GM23338 (cell line): Measurements from ENCODE around the gene CDCA7. TPM values are rescaled to one million over a fixed set of nuclear protein-coding genes. Genes with fewer than 3 reads are reported as not detected.
"Not testable (repeated sequence)": the region's sequence is repeated elsewhere in the genome, so short reads cannot be mapped to it uniquely, and the experiment has no call there.

Source experiments
- ATAC-seq: fragments of 200-7000 bp; cut with Tn5 transposase; 3 replicates; pipeline ENCODE4 v1.9.1; 2020
- DNase-seq: peaks from one replicate; pipeline ENCODE4 v3.0.0-alpha.2; 2015; ENCODE audit warnings: low spot score
- H2AFZ ChIP-seq: fragments of 200-600 bp; sonication (generic); 2 replicates; pipeline ENCODE4 v1.8.0; 2016; ENCODE audit warnings: antibody characterized with exemption, mild to moderate bottlenecking, moderate library complexity
- H3F3A ChIP-seq: fragments of 200-600 bp; sonication (generic); replicated peaks from 2 replicates; pipeline ENCODE4 v1.8.0; 2017; ENCODE audit warnings: antibody characterized with exemption, mixed run types, low read depth
- H3K27ac ChIP-seq: fragments of 200-600 bp; sonication (generic); 2 replicates; pipeline ENCODE4 v1.6.1; 2016; ENCODE audit warnings: low read depth
- H3K27me3 ChIP-seq: fragments of 200-600 bp; sonication (generic); 2 replicates; pipeline ENCODE4 v1.8.0; 2016; ENCODE audit warnings: mild to moderate bottlenecking, mixed run types, moderate library complexity; ENCODE audit not compliant: insufficient read depth
- H3K36me3 ChIP-seq: fragments of 200-600 bp; sonication (generic); 2 replicates; pipeline ENCODE4 v1.8.0; 2016; ENCODE audit warnings: mild to moderate bottlenecking; ENCODE audit not compliant: insufficient read depth
- H3K4me1 ChIP-seq: fragments of 200-600 bp; sonication (generic); 2 replicates; pipeline ENCODE4 v1.8.0; 2016; ENCODE audit warnings: mild to moderate bottlenecking, moderate library complexity; ENCODE audit not compliant: insufficient read depth
- H3K4me2 ChIP-seq: fragments of 200-600 bp; sonication (generic); 2 replicates; pipeline ENCODE4 v1.7.1; 2017; ENCODE audit warnings: mixed run types
- H3K4me3 ChIP-seq: fragments of 200-600 bp; sonication (generic); 2 replicates; pipeline ENCODE4 v1.6.1; 2016; ENCODE audit warnings: mixed run types
- H3K79me2 ChIP-seq: fragments of 200-600 bp; sonication (generic); replicated peaks from 2 replicates; pipeline ENCODE4 v1.8.0; 2017; ENCODE audit warnings: mild to moderate bottlenecking; ENCODE audit not compliant: insufficient read depth
- H3K9me2 ChIP-seq: fragments of 200-600 bp; sonication (generic); 2 replicates; pipeline ENCODE4 v1.8.0; 2017; ENCODE audit not compliant: insufficient read depth
- H4K20me1 ChIP-seq: fragments of 200-600 bp; sonication (generic); replicated peaks from 2 replicates; pipeline ENCODE4 v1.8.0; 2017; ENCODE audit warnings: mild to moderate bottlenecking; ENCODE audit not compliant: insufficient read depth
- H3K27ac Mint-ChIP-seq: 2 replicates; pipeline ENCODE4 v1.8.0; 2020; ENCODE audit warnings: inconsistent platforms, mild to moderate bottlenecking, moderate library complexity, mixed read lengths
- H3K27me3 Mint-ChIP-seq: 3 replicates; pipeline ENCODE4 v1.8.0; 2022; ENCODE audit warnings: low read depth, mild to moderate bottlenecking, moderate library complexity, mixed read lengths, inconsistent platforms; ENCODE audit not compliant: insufficient read depth, poor library complexity
- H3K36me3 Mint-ChIP-seq: 3 replicates; pipeline ENCODE4 v1.8.0; 2021; ENCODE audit warnings: low read depth, mild to moderate bottlenecking, inconsistent platforms, moderate library complexity, mixed read lengths
- H3K4me1 Mint-ChIP-seq: 3 replicates; pipeline ENCODE4 v1.8.0; 2020; ENCODE audit warnings: mild to moderate bottlenecking, inconsistent platforms, mixed read lengths
- H3K4me3 Mint-ChIP-seq: 3 replicates; pipeline ENCODE4 v1.8.0; 2021; ENCODE audit warnings: moderate library complexity, mild to moderate bottlenecking, inconsistent platforms, mixed read lengths
- H3K9me3 Mint-ChIP-seq: 3 replicates; pipeline ENCODE4 v1.8.0; 2020; ENCODE audit warnings: moderate library complexity, mild to moderate bottlenecking, inconsistent platforms, mixed read lengths
- CREB1 ChIP-seq: fragments of 250-450 bp; sonication (Bioruptor Pico); IDR thresholded peaks from 2 replicates; pipeline ENCODE4 v1.5.0; 2020; ENCODE audit warnings: low read depth, mild to moderate bottlenecking, moderate library complexity
- EZH2 ChIP-seq: fragments of 200-600 bp; sonication (generic); IDR thresholded peaks from one replicate; pipeline ENCODE4 v1.8.0; 2017; ENCODE audit warnings: antibody characterized with exemption, mild to moderate bottlenecking, low read depth; ENCODE audit not compliant: unreplicated experiment
- EZH2phosphoT487 ChIP-seq: fragments of 200-600 bp; sonication (generic); IDR thresholded peaks from one replicate; pipeline ENCODE4 v1.8.1; 2018; ENCODE audit warnings: antibody characterized with exemption; ENCODE audit not compliant: unreplicated experiment
- JUNB ChIP-seq: IDR thresholded peaks from one replicate; pipeline ENCODE4 v1.6.1; 2016; ENCODE audit warnings: antibody characterized with exemption; ENCODE audit not compliant: unreplicated experiment
- NANOG ChIP-seq: IDR thresholded peaks from 2 replicates; pipeline ENCODE4 v1.6.1; 2016; ENCODE audit warnings: antibody characterized with exemption, borderline replicate concordance
- POLR2AphosphoS5 ChIP-seq: IDR thresholded peaks from 2 replicates; pipeline ENCODE4 v1.6.1; 2016; ENCODE audit warnings: antibody characterized with exemption, low read depth
- ZNF114 ChIP-seq: fragments of 250-450 bp; sonication (Bioruptor Pico); IDR thresholded peaks from 2 replicates; pipeline ENCODE4 v1.5.0; 2020; ENCODE audit warnings: mild to moderate bottlenecking, moderate library complexity
- ZNF331 ChIP-seq: fragments of 250-450 bp; sonication (Bioruptor Pico); IDR thresholded peaks from 2 replicates; pipeline ENCODE4 v1.5.0; 2020; ENCODE audit warnings: low read depth, mild to moderate bottlenecking, moderate library complexity
- polyA plus RNA-seq: library from polyadenylated mRNA; unstranded; fragments of >200 nt; fragmentation: Nextera tagmentation; extraction: Ambion mirVana; gene quantifications from 2 replicates; pipeline ENCODE4 v1.2.1, GENCODE V29; 2016
- total RNA-seq: library from RNA; depleted of rRNA; stranded (reverse); fragments of >200 nt; shearing (Covaris generic); gene quantifications from 2 replicates; pipeline ENCODE4 v1.2.3, GENCODE V29; 2014
- TF ChIP-seq, protein P1 (sequence below): fragments of 250-450 bp; sonication (Bioruptor Pico); IDR thresholded peaks from 2 replicates; pipeline ENCODE4 v1.5.0; 2020; ENCODE audit warnings: mild to moderate bottlenecking, moderate library complexity

Gene CDCA7
- total and polyA plus RNA-seq, 2 experiments from 2014 or later, result 63.7 to 95.5 TPM

GRCh38 chr2:173415431-173416381, 61.0 kb downstream of the CDCA7 start:
- Mint-ChIP-seq H3K9me3 (no peaks in the 10 kb centered on the region), H3K4me1 (peaks cover 18% of the 10 kb centered on the region), H3K4me3 (no peak overlapping the region), H3K27ac (no peak overlapping the region; the same call in 1 of the 2 replicates), H3K36me3 (no peaks in the 10 kb centered on the region), H3K27me3 (no peaks in the 10 kb centered on the region)
- Histone ChIP-seq H3K4me3 (no peak overlapping the region), H3K79me2 (no peaks in the 10 kb centered on the region), H3K4me2 (no peak overlapping the region), H4K20me1 (no peaks in the 10 kb centered on the region), H3K27ac (no peak overlapping the region), H3K9me2 (no peaks in the 10 kb centered on the region), H3K36me3 (no peaks in the 10 kb centered on the region), H2AFZ (peak overlapping the region; percentile 88), H3F3A (0 out of 2 replicates have a peak, but pooled peaks cover 2% of the 10 kb centered on the region), H3K27me3 (no peaks in the 10 kb centered on the region), H3K4me1 (peaks cover 17% of the 10 kb centered on the region)
- ATAC-seq (peak; percentile 54; the same call in 2 of the 3 replicates), DNase-seq (peak; percentile 46)
- TF ChIP-seq EZH2, result no peak
- TF ChIP-seq POLR2AphosphoS5, result no peak
- no peak for TF ChIP-seq ZNF114

- H3K27ac Mint-ChIP-seq, H3K79me2 ChIP-seq, H3K27ac ChIP-seq, H3K27me3 Mint-ChIP-seq, ATAC-seq, H3K4me2 ChIP-seq, DNase-seq, H3K4me3 Mint-ChIP-seq, H3K4me3 ChIP-seq, H4K20me1 ChIP-seq, H3K9me2 ChIP-seq, H3K9me3 Mint-ChIP-seq, H3F3A ChIP-seq, H3K27me3 ChIP-seq, H3K36me3 Mint-ChIP-seq, H3K36me3 ChIP-seq: not testable (repeated sequence)
- peaks cover 18% of the 10 kb centered on the region for H3K4me1 Mint-ChIP-seq
- Histone ChIP-seq H3K4me1 (peaks cover 17% of the 10 kb centered on the region), H2AFZ (peak overlapping the region; percentile 88)
These were observed 61.9 kb downstream of the CDCA7 start for GRCh38 chr2:173416415-173417152.

DNA sequence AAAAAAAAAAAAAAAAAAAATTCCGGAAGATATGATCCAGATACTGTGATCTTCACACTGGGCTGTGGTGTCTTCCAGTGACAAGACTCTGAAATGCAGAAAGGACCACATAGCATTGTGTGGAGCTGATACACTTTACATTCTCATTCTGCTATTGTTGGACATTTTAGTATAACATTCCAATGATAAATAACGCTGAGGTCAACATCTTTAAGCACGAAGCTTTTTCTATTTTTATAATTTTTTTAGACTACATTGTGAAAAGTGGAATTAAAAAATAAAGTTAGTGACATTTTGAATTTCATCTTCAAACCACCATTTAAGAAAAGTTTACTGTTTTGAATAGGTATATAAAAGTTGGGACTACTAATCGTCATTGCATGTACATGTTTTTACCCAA, 62.7 kb downstream of the CDCA7 start:
- no peak overlapping the region for H3K4me3 Mint-ChIP-seq
- TF ChIP-seq ZNF331 (CRISPR knock-in tag), result no peak
- TF ChIP-seq ZNF114, result no peak
- no peak for TF ChIP-seq JUNB
- TF ChIP-seq EZH2phosphoT487, result no peak
- no peak for TF ChIP-seq NANOG
- no peak for TF ChIP-seq EZH2
- no peak for TF ChIP-seq CREB1 (CRISPR knock-in tag)
- TF ChIP-seq, protein P1, sequence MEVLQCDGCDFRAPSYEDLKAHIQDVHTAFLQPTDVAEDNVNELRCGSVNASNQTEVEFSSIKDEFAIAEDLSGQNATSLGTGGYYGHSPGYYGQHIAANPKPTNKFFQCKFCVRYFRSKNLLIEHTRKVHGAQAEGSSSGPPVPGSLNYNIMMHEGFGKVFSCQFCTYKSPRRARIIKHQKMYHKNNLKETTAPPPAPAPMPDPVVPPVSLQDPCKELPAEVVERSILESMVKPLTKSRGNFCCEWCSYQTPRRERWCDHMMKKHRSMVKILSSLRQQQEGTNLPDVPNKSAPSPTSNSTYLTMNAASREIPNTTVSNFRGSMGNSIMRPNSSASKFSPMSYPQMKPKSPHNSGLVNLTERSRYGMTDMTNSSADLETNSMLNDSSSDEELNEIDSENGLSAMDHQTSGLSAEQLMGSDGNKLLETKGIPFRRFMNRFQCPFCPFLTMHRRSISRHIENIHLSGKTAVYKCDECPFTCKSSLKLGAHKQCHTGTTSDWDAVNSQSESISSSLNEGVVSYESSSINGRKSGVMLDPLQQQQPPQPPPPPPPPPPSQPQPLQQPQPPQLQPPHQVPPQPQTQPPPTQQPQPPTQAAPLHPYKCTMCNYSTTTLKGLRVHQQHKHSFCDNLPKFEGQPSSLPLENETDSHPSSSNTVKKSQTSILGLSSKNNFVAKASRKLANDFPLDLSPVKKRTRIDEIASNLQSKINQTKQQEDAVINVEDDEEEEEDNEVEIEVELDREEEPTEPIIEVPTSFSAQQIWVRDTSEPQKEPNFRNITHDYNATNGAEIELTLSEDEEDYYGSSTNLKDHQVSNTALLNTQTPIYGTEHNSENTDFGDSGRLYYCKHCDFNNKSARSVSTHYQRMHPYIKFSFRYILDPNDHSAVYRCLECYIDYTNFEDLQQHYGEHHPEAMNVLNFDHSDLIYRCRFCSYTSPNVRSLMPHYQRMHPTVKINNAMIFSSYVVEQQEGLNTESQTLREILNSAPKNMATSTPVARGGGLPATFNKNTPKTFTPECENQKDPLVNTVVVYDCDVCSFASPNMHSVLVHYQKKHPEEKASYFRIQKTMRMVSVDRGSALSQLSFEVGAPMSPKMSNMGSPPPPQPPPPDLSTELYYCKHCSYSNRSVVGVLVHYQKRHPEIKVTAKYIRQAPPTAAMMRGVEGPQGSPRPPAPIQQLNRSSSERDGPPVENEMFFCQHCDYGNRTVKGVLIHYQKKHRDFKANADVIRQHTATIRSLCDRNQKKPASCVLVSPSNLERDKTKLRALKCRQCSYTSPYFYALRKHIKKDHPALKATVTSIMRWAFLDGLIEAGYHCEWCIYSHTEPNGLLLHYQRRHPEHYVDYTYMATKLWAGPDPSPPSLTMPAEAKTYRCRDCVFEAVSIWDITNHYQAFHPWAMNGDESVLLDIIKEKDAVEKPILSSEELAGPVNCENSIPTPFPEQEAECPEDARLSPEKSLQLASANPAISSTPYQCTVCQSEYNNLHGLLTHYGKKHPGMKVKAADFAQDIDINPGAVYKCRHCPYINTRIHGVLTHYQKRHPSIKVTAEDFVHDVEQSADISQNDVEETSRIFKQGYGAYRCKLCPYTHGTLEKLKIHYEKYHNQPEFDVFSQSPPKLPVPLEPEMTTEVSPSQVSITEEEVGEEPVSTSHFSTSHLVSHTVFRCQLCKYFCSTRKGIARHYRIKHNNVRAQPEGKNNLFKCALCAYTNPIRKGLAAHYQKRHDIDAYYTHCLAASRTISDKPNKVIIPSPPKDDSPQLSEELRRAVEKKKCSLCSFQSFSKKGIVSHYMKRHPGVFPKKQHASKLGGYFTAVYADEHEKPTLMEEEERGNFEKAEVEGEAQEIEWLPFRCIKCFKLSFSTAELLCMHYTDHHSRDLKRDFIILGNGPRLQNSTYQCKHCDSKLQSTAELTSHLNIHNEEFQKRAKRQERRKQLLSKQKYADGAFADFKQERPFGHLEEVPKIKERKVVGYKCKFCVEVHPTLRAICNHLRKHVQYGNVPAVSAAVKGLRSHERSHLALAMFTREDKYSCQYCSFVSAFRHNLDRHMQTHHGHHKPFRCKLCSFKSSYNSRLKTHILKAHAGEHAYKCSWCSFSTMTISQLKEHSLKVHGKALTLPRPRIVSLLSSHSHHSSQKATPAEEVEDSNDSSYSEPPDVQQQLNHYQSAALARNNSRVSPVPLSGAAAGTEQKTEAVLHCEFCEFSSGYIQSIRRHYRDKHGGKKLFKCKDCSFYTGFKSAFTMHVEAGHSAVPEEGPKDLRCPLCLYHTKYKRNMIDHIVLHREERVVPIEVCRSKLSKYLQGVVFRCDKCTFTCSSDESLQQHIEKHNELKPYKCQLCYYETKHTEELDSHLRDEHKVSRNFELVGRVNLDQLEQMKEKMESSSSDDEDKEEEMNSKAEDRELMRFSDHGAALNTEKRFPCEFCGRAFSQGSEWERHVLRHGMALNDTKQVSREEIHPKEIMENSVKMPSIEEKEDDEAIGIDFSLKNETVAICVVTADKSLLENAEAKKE (CRISPR knock-in tag), result no peak

More for the DNA sequence above, 62.7 kb downstream of the CDCA7 start:
- H4K20me1 ChIP-seq, result no peaks in the 10 kb centered on the region
- no peak overlapping the region for H3K4me2 ChIP-seq
- no peaks in the 10 kb centered on the region for H3K27me3 ChIP-seq
- no peaks in the 10 kb centered on the region for H3K9me2 ChIP-seq
- Mint-ChIP-seq H3K9me3 (no peaks in the 10 kb centered on the region), H3K4me1 (peaks cover 18% of the 10 kb centered on the region), H3K27ac (no peak overlapping the region), H3K36me3 (no peaks in the 10 kb centered on the region), H3K27me3 (no peaks in the 10 kb centered on the region)
- DNase-seq (no peak), ATAC-seq (no peak)
- H2AFZ ChIP-seq, result no peak overlapping the region
- no peak overlapping the region for H3K4me3 ChIP-seq
- no peaks in the 10 kb centered on the region for H3K79me2 ChIP-seq
- no peaks in the 10 kb centered on the region for H3K36me3 ChIP-seq
- peaks cover 17% of the 10 kb centered on the region for H3K4me1 ChIP-seq
- H3K27ac ChIP-seq, result no peak overlapping the region
- 0 out of 2 replicates have a peak, but pooled peaks cover 2% of the 10 kb centered on the region for H3F3A ChIP-seq
